H9 (cell line): Measurements from ENCODE around the gene WARS2. TPM values are rescaled to one million over a fixed set of nuclear protein-coding genes. Genes with fewer than 3 reads are reported as not detected.

ENCODE experiments used
- DNase-seq: peaks from one replicate; pipeline ENCODE4 v3.0.0-alpha.2; 2017
- H2AFZ ChIP-seq: one replicate; pipeline ENCODE4 v1.6.1; 2013; ENCODE audit warnings: mild to moderate bottlenecking, low read length, control low read depth, moderate library complexity
- H2AK5ac ChIP-seq: 2 replicates; pipeline ENCODE4 v1.6.1; 2013; ENCODE audit warnings: low read length, control low read depth, mixed read lengths; ENCODE audit not compliant: insufficient read length
- H2BK120ac ChIP-seq: one replicate; pipeline ENCODE4 v1.6.1; 2013; ENCODE audit warnings: low read depth, mild to moderate bottlenecking, low read length, control low read depth, inconsistent platforms; ENCODE audit not compliant: poor library complexity, severe bottlenecking
- H2BK12ac ChIP-seq: 2 replicates; pipeline ENCODE4 v1.6.1; 2013; ENCODE audit warnings: low read length, control low read depth, mixed read lengths, low read depth; ENCODE audit not compliant: insufficient read length
- H2BK15ac ChIP-seq: 2 replicates; pipeline ENCODE4 v1.6.1; 2013; ENCODE audit warnings: low read depth, low read length, control low read depth
- H2BK20ac ChIP-seq: one replicate; pipeline ENCODE4 v1.6.1; 2013; ENCODE audit warnings: low read depth, mild to moderate bottlenecking, low read length, control low read depth, inconsistent platforms; ENCODE audit not compliant: poor library complexity, severe bottlenecking
- H2BK5ac ChIP-seq: 2 replicates; pipeline ENCODE4 v1.6.1; 2013; ENCODE audit warnings: low read length, control low read depth, mixed read lengths; ENCODE audit not compliant: insufficient read length
- H3K14ac ChIP-seq: 2 replicates; pipeline ENCODE4 v1.6.1; 2013; ENCODE audit warnings: low read length, control low read depth; ENCODE audit not compliant: insufficient read depth
- H3K18ac ChIP-seq: 2 replicates; pipeline ENCODE4 v1.6.1; 2013; ENCODE audit warnings: low read depth, mild to moderate bottlenecking, mixed read lengths, low read length, control low read depth; ENCODE audit not compliant: insufficient read length
- H3K23ac ChIP-seq: 2 replicates; pipeline ENCODE4 v1.6.1; 2013; ENCODE audit warnings: low read length, control low read depth, mixed read lengths, low read depth; ENCODE audit not compliant: insufficient read length
- H3K23me2 ChIP-seq: 2 replicates; pipeline ENCODE4 v1.6.1; 2013; ENCODE audit warnings: low read depth, mild to moderate bottlenecking, mixed read lengths, low read length, control low read depth; ENCODE audit not compliant: insufficient read length, poor library complexity, severe bottlenecking
- H3K27ac ChIP-seq: 2 replicates; pipeline ENCODE4 v1.5.1; 2013; ENCODE audit warnings: low read length, control low read depth, mixed read lengths, low read depth; ENCODE audit not compliant: insufficient read length
- H3K27me3 ChIP-seq: 2 replicates; pipeline ENCODE4 v1.6.1; 2013; ENCODE audit warnings: low read length, control low read depth, inconsistent platforms; ENCODE audit not compliant: insufficient read depth
- H3K4ac ChIP-seq: 2 replicates; pipeline ENCODE4 v1.6.1; 2013; ENCODE audit warnings: low read depth, mild to moderate bottlenecking, control low read depth, inconsistent platforms, low read length, moderate library complexity
- H3K4me1 ChIP-seq: 2 replicates; pipeline ENCODE4 v1.6.1; 2013; ENCODE audit warnings: low read length, control low read depth, inconsistent platforms; ENCODE audit not compliant: insufficient read depth
- H3K4me2 ChIP-seq: 2 replicates; pipeline ENCODE4 v1.6.1; 2013; ENCODE audit warnings: low read length, control low read depth, mixed read lengths; ENCODE audit not compliant: insufficient read length, insufficient read depth
- H3K56ac ChIP-seq: 2 replicates; pipeline ENCODE4 v1.6.1; 2013; ENCODE audit warnings: low read depth, mild to moderate bottlenecking, mixed read lengths, low read length, control low read depth; ENCODE audit not compliant: insufficient read length
- H3K79me1 ChIP-seq: 2 replicates; pipeline ENCODE4 v1.6.1; 2013; ENCODE audit warnings: low read depth, mild to moderate bottlenecking, moderate library complexity, low read length, control low read depth, inconsistent platforms; ENCODE audit not compliant: insufficient read depth, poor library complexity, severe bottlenecking
- H3K79me2 ChIP-seq: 2 replicates; pipeline ENCODE4 v1.6.1; 2013; ENCODE audit warnings: low read length, control low read depth, inconsistent platforms; ENCODE audit not compliant: insufficient read depth
- H3K9ac ChIP-seq: 2 replicates; pipeline ENCODE4 v1.6.1; 2013; ENCODE audit warnings: low read length, control low read depth, mixed read lengths; ENCODE audit not compliant: insufficient read length; ENCODE audit errors: extremely low read depth
- H3K9me3 ChIP-seq: one replicate; pipeline ENCODE4 v1.6.1; 2013; ENCODE audit warnings: low read depth, low read length, inconsistent platforms; ENCODE audit not compliant: control insufficient read depth
- H3T11ph ChIP-seq: one replicate; pipeline ENCODE4 v1.6.1; 2013; ENCODE audit warnings: mild to moderate bottlenecking, low read length, control low read depth, inconsistent platforms
- H4K20me1 ChIP-seq: one replicate; pipeline ENCODE4 v1.6.1; 2013; ENCODE audit not compliant: control insufficient read depth, insufficient read length, insufficient read depth
- H4K5ac ChIP-seq: 2 replicates; pipeline ENCODE4 v1.6.1; 2013; ENCODE audit warnings: low read depth, mild to moderate bottlenecking, mixed read lengths, low read length, control low read depth; ENCODE audit not compliant: insufficient read length
- H4K8ac ChIP-seq: replicated peaks from 2 replicates; pipeline ENCODE4 v1.6.1; 2013; ENCODE audit warnings: low read length, control low read depth, mixed read lengths, low read depth; ENCODE audit not compliant: insufficient read length
- H4K91ac ChIP-seq: 2 replicates; pipeline ENCODE4 v1.6.1; 2013; ENCODE audit warnings: low read depth, mild to moderate bottlenecking, moderate library complexity, mixed read lengths, low read length, control low read depth; ENCODE audit not compliant: insufficient read length
- H3K27ac Mint-ChIP-seq, 3 experiments: 2 replicates in 2 of 3; 3 replicates in 1 of 3; pipeline ENCODE4 v1.8.0; 2020 to 2021; ENCODE audit warnings: mixed read lengths in 3 of 3, mild to moderate bottlenecking in 1 of 3, moderate library complexity in 1 of 3
- H3K27me3 Mint-ChIP-seq: 2 replicates; pipeline ENCODE4 v1.8.0; 2021; ENCODE audit warnings: low read depth, mild to moderate bottlenecking, moderate library complexity, mixed read lengths
- H3K36me3 Mint-ChIP-seq, 3 experiments: 2 replicates in 2 of 3; 3 replicates in 1 of 3; pipeline ENCODE4 v1.8.0; 2020 to 2021; ENCODE audit warnings: low read depth in 3 of 3, mixed read lengths in 3 of 3; ENCODE audit not compliant: insufficient read depth in 1 of 3
- H3K4me1 Mint-ChIP-seq, 2 experiments: 2 replicates each; pipeline ENCODE4 v1.8.0; 2020; ENCODE audit warnings: mixed read lengths in 2 of 2
- H3K4me3 Mint-ChIP-seq, 2 experiments: 2 replicates in 1 of 2; 3 replicates in 1 of 2; pipeline ENCODE4 v1.8.0; 2020 to 2021; ENCODE audit warnings: mild to moderate bottlenecking in 2 of 2, mixed read lengths in 2 of 2, moderate library complexity in 1 of 2
- H3K9me3 Mint-ChIP-seq, 2 experiments: 2 replicates in 1 of 2; 3 replicates in 1 of 2; pipeline ENCODE4 v1.8.0; 2020; ENCODE audit warnings: mild to moderate bottlenecking in 2 of 2, mixed read lengths in 2 of 2, moderate library complexity in 1 of 2
- CTCF ChIP-seq: fragments of 200-600 bp; sonication (generic); conservative IDR thresholded peaks from 3 replicates; pipeline ENCODE4 v1.8.0; 2021; ENCODE audit warnings: antibody characterized with exemption, mild to moderate bottlenecking
- WGBS: extraction: QIAGEN DNeasy Blood & Tissue Kit; methylation state at CpG from one replicate; pipeline ENCODE4 v1.1.7; 2013; ENCODE audit warnings: missing lambda C conversion rate, low lambda C conversion rate, mixed read lengths; ENCODE audit not compliant: insufficient read length; ENCODE audit errors: extremely low coverage; 5-methylcytosine and 5-hydroxymethylcytosine counted together
- total RNA-seq: library from RNA; stranded (reverse); gene quantifications from 2 replicates; pipeline ENCODE4 v1.2.1, GENCODE V29; 2021

Gene WARS2
- total RNA-seq, 1 experiment from 2014 or later = 9.7 TPM

GRCh38 chr1:118991448-118991847 is 149.0 kb downstream of the WARS2 start:
- H2BK120ac ChIP-seq = no peak overlapping the region
- H2BK20ac ChIP-seq = no peak overlapping the region
- peaks cover 3% of the 10 kb centered on the region; the same call in 1 of the 2 replicates for H3K4me1 ChIP-seq
- H2AFZ ChIP-seq = no peak overlapping the region
- H2BK15ac ChIP-seq = no peak overlapping the region
- no peaks in the 10 kb centered on the region for H3K9me3 ChIP-seq
- no peak overlapping the region for H3K14ac ChIP-seq
- H3K23me2 ChIP-seq = peaks cover 16% of the 10 kb centered on the region
- H4K8ac ChIP-seq = no peak overlapping the region
- H3K79me2 ChIP-seq = no peaks in the 10 kb centered on the region
- peaks cover 0 to 9% of the 10 kb centered on the region in 2 experiments; a peak in 3 of 5 replicates for H3K9me3 Mint-ChIP-seq
- H4K5ac ChIP-seq = no peak overlapping the region
- whole genome bisulfite sequencing = no CpG with 5 or more reads among the region's 4 CpGs
- no peak for TF ChIP-seq CTCF
- H3K27ac ChIP-seq = no peak overlapping the region
- no peak overlapping the region for H4K91ac ChIP-seq
- peak; percentile 33 for DNase-seq
- peaks cover 100% of the 10 kb centered on the region for H3K27me3 Mint-ChIP-seq
- H3K27ac Mint-ChIP-seq = no peak overlapping the region
- no peak overlapping the region for H3K4ac ChIP-seq
- H3K56ac ChIP-seq = no peak overlapping the region
- no peak overlapping the region for H2AK5ac ChIP-seq
- no peak overlapping the region for H3T11ph ChIP-seq
- no peak overlapping the region for H3K18ac ChIP-seq
- no peak overlapping the region for H3K23ac ChIP-seq
- no peaks in the 10 kb centered on the region for H3K79me1 ChIP-seq
- no peaks in the 10 kb centered on the region for H4K20me1 ChIP-seq
- no peak overlapping the region for H2BK5ac ChIP-seq
- peak overlapping the region in 1 of 2 experiments; percentile 5; a peak in 1 of 5 replicates for H3K4me3 Mint-ChIP-seq
- peaks cover 0 to 3% (median 2%) of the 10 kb centered on the region in 3 experiments; a peak in 1 of 7 replicates for H3K36me3 Mint-ChIP-seq
- H3K9ac ChIP-seq = no peak overlapping the region
- no peak overlapping the region for H3K4me2 ChIP-seq
- peaks cover 90% of the 10 kb centered on the region for H3K27me3 ChIP-seq
- H2BK12ac ChIP-seq = no peak overlapping the region
- H3K4me1 Mint-ChIP-seq = peaks cover 39 to 57% of the 10 kb centered on the region in 2 experiments
